WERI-Rb-1 (cell line): ENCODE measurements around the gene DTX2.
A peak's percentile ranks its signal among the peaks of the same experiment; 100 is the strongest.
"Not testable (repeated sequence)": the region's sequence is repeated elsewhere in the genome, so short reads cannot be mapped to it uniquely, and the experiment has no call there.

ENCODE experiments used
- DNase-seq: peaks from one replicate; pipeline ENCODE4 v3.0.0-alpha.2; 2020
- H3K27ac ChIP-seq: fragments of 250-450 bp; sonication (Bioruptor Pico); 2 replicates; pipeline ENCODE4 v1.5.1; 2020; ENCODE audit warnings: mild to moderate bottlenecking, moderate library complexity
- H3K27me3 ChIP-seq: fragments of 250-450 bp; sonication (Bioruptor Pico); 2 replicates; pipeline ENCODE4 v1.5.1; 2021; ENCODE audit warnings: mild to moderate bottlenecking, low read depth, moderate library complexity; ENCODE audit not compliant: insufficient read depth, severe bottlenecking
- H3K36me3 ChIP-seq: fragments of 250-450 bp; sonication (Bioruptor Pico); 2 replicates; pipeline ENCODE4 v1.5.1; 2020; ENCODE audit warnings: mild to moderate bottlenecking, moderate library complexity
- H3K4me3 ChIP-seq: 2 replicates; pipeline ENCODE4 v1.5.1; 2011; ENCODE audit warnings: low read depth, mild to moderate bottlenecking, control low read depth, low read length
- H3K9me3 ChIP-seq: fragments of 250-450 bp; sonication (Bioruptor Pico); 2 replicates; pipeline ENCODE4 v1.5.1; 2021; ENCODE audit warnings: mild to moderate bottlenecking, moderate library complexity; ENCODE audit not compliant: severe bottlenecking
- TF ChIP-seq, protein P1 (sequence below): IDR thresholded peaks from 2 replicates; pipeline ENCODE4 v1.5.1; 2011; ENCODE audit warnings: low read depth, mild to moderate bottlenecking, control low read depth, inconsistent platforms, low read length

The DTX2 gene

GRCh38 chr7:76512941-76513816 lies 51.7 kb downstream of the DTX2 start:
- Histone ChIP-seq H3K4me3 (no peak overlapping the region), H3K27me3 (no peaks in the 10 kb centered on the region), H3K36me3 (no peaks in the 10 kb centered on the region), H3K27ac (no peak overlapping the region), H3K9me3 (no peaks in the 10 kb centered on the region)
- DNase-seq: peak; percentile 53
- TF ChIP-seq, protein P1, sequence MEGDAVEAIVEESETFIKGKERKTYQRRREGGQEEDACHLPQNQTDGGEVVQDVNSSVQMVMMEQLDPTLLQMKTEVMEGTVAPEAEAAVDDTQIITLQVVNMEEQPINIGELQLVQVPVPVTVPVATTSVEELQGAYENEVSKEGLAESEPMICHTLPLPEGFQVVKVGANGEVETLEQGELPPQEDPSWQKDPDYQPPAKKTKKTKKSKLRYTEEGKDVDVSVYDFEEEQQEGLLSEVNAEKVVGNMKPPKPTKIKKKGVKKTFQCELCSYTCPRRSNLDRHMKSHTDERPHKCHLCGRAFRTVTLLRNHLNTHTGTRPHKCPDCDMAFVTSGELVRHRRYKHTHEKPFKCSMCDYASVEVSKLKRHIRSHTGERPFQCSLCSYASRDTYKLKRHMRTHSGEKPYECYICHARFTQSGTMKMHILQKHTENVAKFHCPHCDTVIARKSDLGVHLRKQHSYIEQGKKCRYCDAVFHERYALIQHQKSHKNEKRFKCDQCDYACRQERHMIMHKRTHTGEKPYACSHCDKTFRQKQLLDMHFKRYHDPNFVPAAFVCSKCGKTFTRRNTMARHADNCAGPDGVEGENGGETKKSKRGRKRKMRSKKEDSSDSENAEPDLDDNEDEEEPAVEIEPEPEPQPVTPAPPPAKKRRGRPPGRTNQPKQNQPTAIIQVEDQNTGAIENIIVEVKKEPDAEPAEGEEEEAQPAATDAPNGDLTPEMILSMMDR: peak; percentile 52

- TF ChIP-seq, protein P1: no peak
- Histone ChIP-seq H3K4me3 (no peak overlapping the region), H3K27me3 (no peaks in the 10 kb centered on the region), H3K27ac (no peak overlapping the region), H3K9me3 (no peaks in the 10 kb centered on the region), H3K36me3 (no peaks in the 10 kb centered on the region)
- no peak for DNase-seq
These were observed 52.6 kb downstream of the DTX2 start for GRCh38 chr7:76513817-76514799.

GRCh38 chr7:76514926-76515771 lies 53.6 kb downstream of the DTX2 start:
- Histone ChIP-seq H3K4me3 (no peak overlapping the region), H3K36me3 (no peaks in the 10 kb centered on the region), H3K27ac (no peak overlapping the region), H3K27me3 (no peaks in the 10 kb centered on the region), H3K9me3 (no peaks in the 10 kb centered on the region)
- no peak for DNase-seq
- TF ChIP-seq, protein P1: no peak

DNA sequence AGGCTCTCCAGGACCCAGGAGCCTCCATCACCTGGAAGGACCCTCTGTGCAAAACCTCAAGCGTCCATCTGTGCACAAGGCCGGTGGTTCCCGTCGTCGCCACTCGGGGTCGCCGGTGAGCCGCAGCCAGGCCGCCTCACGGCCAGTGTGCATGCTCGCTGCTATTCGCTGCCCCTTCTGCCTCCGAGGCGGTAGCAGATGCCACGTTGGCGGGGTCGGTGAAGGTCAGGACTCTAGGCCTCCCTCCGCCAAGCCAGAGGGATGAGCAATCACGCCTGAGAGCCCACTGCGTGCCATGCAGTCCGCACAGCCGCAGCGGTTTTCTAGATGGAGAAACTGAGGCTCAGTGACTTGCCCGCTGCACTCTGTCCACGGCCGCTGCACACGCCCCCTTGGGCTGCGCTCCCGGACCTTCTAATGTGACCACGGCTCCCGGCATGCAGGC lies 54.5 kb downstream of the DTX2 start:
- Histone ChIP-seq H3K27me3 (no peaks in the 10 kb centered on the region), H3K4me3 (no peak overlapping the region), H3K9me3 (no peaks in the 10 kb centered on the region), H3K27ac (no peak overlapping the region), H3K36me3 (no peaks in the 10 kb centered on the region)
- TF ChIP-seq, protein P1: no peak
- no peak for DNase-seq

GRCh38 chr7:76516932-76517331 lies 55.4 kb downstream of the DTX2 start:
- not testable (repeated sequence) for H3K9me3 ChIP-seq, DNase-seq, H3K36me3 ChIP-seq, H3K27ac ChIP-seq, H3K27me3 ChIP-seq, H3K4me3 ChIP-seq

DNA sequence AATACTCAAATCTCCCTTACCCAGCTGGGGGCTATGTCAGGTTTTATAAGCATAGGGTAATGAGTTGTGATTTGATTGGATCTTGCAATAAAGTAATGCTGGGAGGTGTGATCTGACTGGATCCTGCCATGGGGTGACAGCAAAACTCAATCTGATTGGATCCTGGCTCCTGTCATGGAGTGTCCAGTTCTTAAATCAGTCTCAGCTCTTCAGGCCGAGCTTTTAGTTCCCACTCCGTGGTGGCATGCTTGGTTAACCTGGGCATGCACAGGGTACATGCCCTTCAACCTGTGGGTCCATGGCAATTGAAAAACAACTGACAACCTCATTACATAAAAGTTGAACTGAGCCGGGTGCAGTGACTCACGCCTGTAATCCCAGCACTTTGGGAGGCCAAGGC lies 64.7 kb downstream of the DTX2 start:
- H3K27ac ChIP-seq, H3K4me3 ChIP-seq, H3K36me3 ChIP-seq, H3K9me3 ChIP-seq, DNase-seq, H3K27me3 ChIP-seq: not testable (repeated sequence)

DNA sequence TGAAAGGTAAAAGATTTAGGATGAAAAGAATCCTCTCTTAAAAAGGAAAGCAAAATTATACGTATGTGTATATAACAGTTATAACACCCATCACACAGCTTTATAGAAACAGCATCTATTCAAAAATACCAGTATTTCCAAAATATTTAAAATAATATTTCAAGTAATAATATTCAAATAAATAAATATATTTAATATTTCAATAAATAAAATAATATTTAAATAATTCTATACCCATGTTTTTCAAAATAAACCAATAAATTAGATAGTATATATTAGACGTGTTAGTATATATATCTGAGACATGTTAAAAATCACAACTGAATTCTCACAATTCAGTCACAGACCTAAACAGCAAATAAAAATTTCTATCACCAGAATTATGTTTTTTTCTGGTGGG lies 70.1 kb downstream of the DTX2 start:
- not testable (repeated sequence) for H3K27ac ChIP-seq, DNase-seq, H3K9me3 ChIP-seq

DNA sequence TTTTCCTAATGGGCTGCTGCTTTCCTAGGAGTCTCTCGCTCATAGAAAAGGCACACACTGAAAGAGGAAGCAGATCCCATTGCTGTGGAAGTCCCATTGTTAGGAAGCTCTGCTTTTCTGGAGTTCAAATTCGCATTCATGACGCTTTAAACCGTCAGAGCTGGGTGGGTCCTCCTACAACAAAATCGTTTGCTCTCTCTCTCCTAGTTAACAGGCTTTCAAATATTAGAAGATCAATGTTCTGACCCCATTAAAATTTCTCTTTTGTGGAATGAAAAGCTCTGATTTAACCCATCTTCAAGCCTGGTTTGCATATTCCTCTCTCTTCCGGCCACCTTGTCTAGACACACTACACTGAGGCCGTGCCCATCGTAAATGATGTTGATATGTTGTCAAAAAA lies 81.7 kb downstream of the DTX2 start, which contains the start of gene SPDYE16:
Gene SPDYE16, minus strand, starts transcription at position 101 of the 400 bp plus-strand sequence. CDS start 1,838 bp downstream, outside the sequence.
- not testable (repeated sequence) for H3K36me3 ChIP-seq, DNase-seq, H3K4me3 ChIP-seq

More for the DNA sequence above, 70.1 kb downstream of the DTX2 start:
- not testable (repeated sequence) for H3K36me3 ChIP-seq, H3K4me3 ChIP-seq, H3K27me3 ChIP-seq

More for the DNA sequence above, 81.7 kb downstream of the DTX2 start, which contains the start of gene SPDYE16:
- H3K27ac ChIP-seq, H3K9me3 ChIP-seq, H3K27me3 ChIP-seq: not testable (repeated sequence)
